B cell (primary cell): ENCODE data around the gene CEP78. TPM values are rescaled to one million over a fixed set of nuclear protein-coding genes. Genes with fewer than 3 reads are reported as not detected.

Experiments used
- ATAC-seq: fragments of 200-7000 bp; cut with Tn5 transposase; one replicate; pipeline ENCODE4 v1.10.0; 2021; ENCODE audit warnings: low read depth, mild to moderate bottlenecking, moderate number of reproducible peaks, moderate library complexity
- CTCF ChIA-PET: fragments of 350-600 bp; sonication (Branson Sonifier 250); formaldehyde crosslinking; loops from one replicate; lab custom pipeline; 2021; ENCODE audit warnings: antibody characterized with exemption, inconsistent platforms; lab: Charles Lee
- POLR2A ChIA-PET: fragments of 350-600 bp; sonication (Branson Sonifier 250); formaldehyde crosslinking; loops from one replicate; lab custom pipeline; 2021; ENCODE audit warnings: antibody characterized with exemption; lab: Charles Lee
- DNase-seq: peaks from one replicate; pipeline ENCODE4 v3.0.0; 2013
- H2AFZ ChIP-seq: 2 replicates; pipeline ENCODE4 v1.6.1; 2012; ENCODE audit warnings: mild to moderate bottlenecking, low read depth, low read length; ENCODE audit not compliant: insufficient read depth, poor library complexity, severe bottlenecking
- H3K27ac ChIP-seq, 2 donors: 1 replicate in 1 of 2; 2 replicates in 1 of 2; pipeline ENCODE4 v1.5.1; 2012 to 2013; ENCODE audit warnings: low read length in 2 of 2, mild to moderate bottlenecking in 2 of 2, moderate library complexity in 1 of 2
- H3K27me3 ChIP-seq, 4 experiments: fragments of 200-600 bp in 1 of 4; sonication (generic) in 1 of 4; replicated peaks in 1 of 4; 1 replicate in 2 of 4; 2 replicates in 2 of 4; pipeline versions ENCODE4 v1.6.1 to v1.7.0; 2013 to 2016; ENCODE audit warnings: low read length in 3 of 4, mild to moderate bottlenecking in 2 of 4, mixed read lengths in 1 of 4, moderate library complexity in 1 of 4; ENCODE audit not compliant: insufficient read depth in 4 of 4, control insufficient read depth in 3 of 4; ENCODE audit errors: control extremely low read depth in 1 of 4
- H3K36me3 ChIP-seq, 2 experiments: replicated peaks in 1 of 2; 1 replicate in 1 of 2; 2 replicates in 1 of 2; pipeline versions ENCODE4 v1.6.1 to v1.7.1; 2013; ENCODE audit warnings: low read length in 1 of 2; ENCODE audit not compliant: insufficient read depth in 2 of 2, control insufficient read depth in 1 of 2; ENCODE audit errors: control extremely low read depth in 1 of 2, extremely low read depth in 1 of 2
- H3K4me1 ChIP-seq, 2 donors: fragments of 200-600 bp in 1 of 2; sonication (generic) in 1 of 2; 1 replicate in 1 of 2; 2 replicates in 1 of 2; pipeline versions ENCODE4 v1.5.1 to v1.6.1; 2013 to 2017; ENCODE audit warnings: low read length in 2 of 2; ENCODE audit not compliant: control insufficient read depth in 2 of 2, insufficient read depth in 2 of 2
- H3K4me2 ChIP-seq: replicated peaks from 2 replicates; pipeline ENCODE3; 2012; ENCODE audit warnings: mild to moderate bottlenecking, low read depth, low read length; ENCODE audit not compliant: poor library complexity, severe bottlenecking
- H3K4me3 ChIP-seq, 5 experiments: fragments of 200-600 bp in 1 of 5; sonication (generic) in 1 of 5; 1 replicate in 3 of 5; 2 replicates in 2 of 5; pipeline versions ENCODE4 v1.5.1 to v1.7.0; 2011 to 2016; ENCODE audit warnings: low read length in 4 of 5, mild to moderate bottlenecking in 4 of 5, low read depth in 2 of 5, control low read depth in 1 of 5, moderate library complexity in 1 of 5; ENCODE audit not compliant: insufficient read depth in 1 of 5; ENCODE audit errors: control extremely low read depth in 1 of 5, extremely low read depth in 1 of 5
- H3K79me2 ChIP-seq: fragments of 200-600 bp; sonication (generic); one replicate; pipeline ENCODE4 v1.6.0; 2016; ENCODE audit warnings: low read length; ENCODE audit not compliant: control insufficient read depth, insufficient read depth
- H3K9ac ChIP-seq: fragments of 200-600 bp; sonication (generic); 2 replicates; pipeline ENCODE4 v1.6.1; 2017; ENCODE audit warnings: mild to moderate bottlenecking, low read length, moderate library complexity
- H3K9me3 ChIP-seq, 3 donors: one replicate each; pipeline versions ENCODE4 v1.6.1 to v1.7.1; 2013; ENCODE audit warnings: low read length in 2 of 3; ENCODE audit not compliant: control insufficient read depth in 2 of 3, insufficient read depth in 1 of 3; ENCODE audit errors: control extremely low read depth in 1 of 3
- H4K20me1 ChIP-seq: 2 replicates; pipeline ENCODE4 v1.6.0; 2012; ENCODE audit warnings: mild to moderate bottlenecking, low read length; ENCODE audit not compliant: insufficient read depth, control insufficient read depth, poor library complexity, severe bottlenecking
- H3K27ac Mint-ChIP-seq: one replicate; pipeline ENCODE4 v1.8.0; 2021; ENCODE audit warnings: mixed read lengths
- H3K27me3 Mint-ChIP-seq: one replicate; pipeline ENCODE4 v1.8.0; 2021; ENCODE audit warnings: mixed read lengths
- H3K4me1 Mint-ChIP-seq: one replicate; pipeline ENCODE4 v1.8.0; 2021; ENCODE audit warnings: mixed read lengths
- H3K4me3 Mint-ChIP-seq: one replicate; pipeline ENCODE4 v1.8.0; 2021; ENCODE audit warnings: mixed read lengths
- H3K9me3 Mint-ChIP-seq: one replicate; pipeline ENCODE4 v1.8.0; 2022; ENCODE audit warnings: mixed read lengths; ENCODE audit not compliant: insufficient read depth
- CTCF ChIP-seq: fragments of 200-600 bp; IDR thresholded peaks from one replicate; pipeline ENCODE4 v1.8.0; 2022; ENCODE audit warnings: antibody characterized with exemption, mild to moderate bottlenecking
- EZH2 ChIP-seq: IDR thresholded peaks from 2 replicates; pipeline ENCODE4 v1.6.1; 2012; ENCODE audit warnings: borderline replicate concordance, low read depth, mild to moderate bottlenecking, moderate library complexity, low read length; ENCODE audit not compliant: insufficient read depth, poor library complexity, severe bottlenecking
- WGBS: methylation state at CpG from one replicate; pipeline ENCODE4 v1.1.5; 2013; ENCODE audit warnings: missing lambda C conversion rate; ENCODE audit not compliant: insufficient coverage; 5-methylcytosine and 5-hydroxymethylcytosine counted together
- intact Hi-C: fragments of 100-400 bp; cut with micrococcal nuclease; formaldehyde crosslinking; loops from one replicate; pipeline ENCODE4 v1.10.0; 2022
- polyA plus RNA-seq: library from polyadenylated mRNA; depleted of rRNA; stranded (reverse); fragments of >200 nt; gene quantifications from 2 replicates; pipeline ENCODE4 v1.2.3, GENCODE V29; 2012
- total RNA-seq, 2 donors: library from RNA; stranded (reverse); fragments of 120-200 nt in 1 of 2; gene quantifications; 1 replicate in 1 of 2; 2 replicates in 1 of 2; pipeline versions ENCODE4 v1.2.3 to v1.2.4, GENCODE V29; 2013 to 2022

CEP78 gene
- total and polyA plus RNA-seq, 2 donors (not counting 1 experiment from before 2014, with no cell fraction given), result 7.2 to 28.8 TPM

- DNase-seq (no peak), ATAC-seq (no peak)
- peaks cover 0 to 3% (median 2%) of the 10 kb centered on the region in 3 donors for H3K9me3 ChIP-seq
- ChIA-PET POLR2A (no interaction called here), CTCF (no interaction called here)
- WGBS, result 100% methylated on average over 2 of the region's 7 CpGs
- no peak overlapping the region for H3K27ac ChIP-seq
- Mint-ChIP-seq H3K4me1 (peaks cover 27% of the 10 kb centered on the region), H3K9me3 (peaks cover 8% of the 10 kb centered on the region), H3K27me3 (no peaks in the 10 kb centered on the region), H3K4me3 (no peak overlapping the region), H3K27ac (no peak overlapping the region)
- H4K20me1 ChIP-seq, result no peaks in the 10 kb centered on the region
- TF ChIP-seq CTCF, result no peak
- TF ChIP-seq EZH2, result no peak
- no peak overlapping the region for H3K4me2 ChIP-seq
- H3K79me2 ChIP-seq, result no peaks in the 10 kb centered on the region
- no peak overlapping the region for H2AFZ ChIP-seq
- intact Hi-C loops, result no loop called here
- no peak overlapping the region for H3K4me3 ChIP-seq
- H3K4me1 ChIP-seq, result peaks cover 19 to 20% of the 10 kb centered on the region in 2 donors
- H3K9ac ChIP-seq, result no peak overlapping the region
- H3K36me3 ChIP-seq, result no peaks in the 10 kb centered on the region
- no peaks in the 10 kb centered on the region for H3K27me3 ChIP-seq
These were observed 26.7 kb upstream of the CEP78 start for GRCh38 chr9:78209127-78209526.

DNA sequence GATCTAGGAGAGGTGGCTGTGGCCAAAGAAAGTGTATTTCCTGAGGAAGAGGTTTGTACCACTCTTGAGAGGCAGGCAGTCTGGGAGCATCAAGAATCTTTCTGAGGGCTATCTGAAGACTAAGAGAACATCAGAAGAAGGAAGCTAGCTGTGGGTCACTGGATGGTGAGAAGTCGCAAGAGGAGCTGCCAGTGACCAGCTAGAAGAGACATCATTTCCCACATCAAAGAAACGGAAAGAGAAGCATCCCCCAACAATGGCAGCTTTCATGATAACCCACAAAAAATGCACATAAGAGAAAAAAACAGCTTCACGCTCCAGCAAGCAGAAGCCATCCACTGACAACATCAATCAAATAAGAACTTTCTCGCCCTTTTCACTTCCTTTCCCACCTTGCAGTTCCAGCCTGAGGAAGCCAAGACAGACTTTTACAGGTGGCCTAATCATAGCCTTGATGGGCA, 25.0 kb upstream of the CEP78 start:
- WGBS, result 7% methylated on average over 2 of the region's 4 CpGs
- Mint-ChIP-seq H3K27ac (peak overlapping the region; percentile 18), H3K4me3 (peak overlapping the region; percentile 52), H3K4me1 (peaks cover 27% of the 10 kb centered on the region), H3K27me3 (no peaks in the 10 kb centered on the region), H3K9me3 (peaks cover 3% of the 10 kb centered on the region)
- ChIA-PET POLR2A (no interaction called here), CTCF (interaction anchor here (0.5 to 0.9 kb wide), 3 partner anchors 15 to 1045 kb away, joined by 3 read pairs; no protein-coding TSS in a partner anchor)
- H3K27me3 ChIP-seq, result no peaks in the 10 kb centered on the region
- DNase-seq, result peak; percentile 57
- no peak overlapping the region for H3K4me3 ChIP-seq
- H3K9me3 ChIP-seq, result no peaks in the 10 kb centered on the region
- H3K79me2 ChIP-seq, result no peaks in the 10 kb centered on the region
- intact Hi-C loops, result loop anchor here (2.0 to 10.0 kb wide), 4 partner anchors 14 to 1034 kb away; partner anchors contain the start of genes GNAQ and VPS13A
- H3K9ac ChIP-seq, result no peak overlapping the region
- H3K4me2 ChIP-seq, result peak overlapping the region; percentile 8
- H4K20me1 ChIP-seq, result no peaks in the 10 kb centered on the region
- no peaks in the 10 kb centered on the region for H3K36me3 ChIP-seq
- H2AFZ ChIP-seq, result peak overlapping the region; percentile 11
- H3K4me1 ChIP-seq, result peaks cover 19 to 20% of the 10 kb centered on the region in 2 donors
- H3K27ac ChIP-seq, result no peak overlapping the region
- ATAC-seq, result peak; percentile 68
- TF ChIP-seq EZH2, result no peak
- TF ChIP-seq CTCF, result no peak
